Dendritic cell treated with granulocyte-macrophage colony-stimulating factor and Interleukin-4, amounts not matched to agents 40 ng/mL and 50 ng/mL, for 4 days (primary cell): ENCODE results near the gene MYO3B.

ENCODE experiments used
- H3K27ac Mint-ChIP-seq: one replicate; pipeline ENCODE4 v1.8.0; 2022; ENCODE audit warnings: mild to moderate bottlenecking, mixed read lengths
- H3K27me3 Mint-ChIP-seq: one replicate; pipeline ENCODE4 v1.8.0; 2022; ENCODE audit warnings: mild to moderate bottlenecking, mixed read lengths
- H3K36me3 Mint-ChIP-seq: one replicate; pipeline ENCODE4 v1.8.0; 2022; ENCODE audit warnings: low read depth, mixed read lengths
- H3K4me1 Mint-ChIP-seq: one replicate; pipeline ENCODE4 v1.8.0; 2022; ENCODE audit warnings: low read depth, mixed read lengths
- H3K4me3 Mint-ChIP-seq: one replicate; pipeline ENCODE4 v1.8.0; 2022; ENCODE audit warnings: mild to moderate bottlenecking, moderate library complexity, mixed read lengths
- H3K9me3 Mint-ChIP-seq: one replicate; pipeline ENCODE4 v1.8.0; 2022; ENCODE audit warnings: mixed read lengths
- intact Hi-C: fragments of 100-400 bp; cut with micrococcal nuclease; formaldehyde crosslinking; loops from one replicate; pipeline ENCODE4 v1.15.0; 2022

Gene MYO3B

DNA sequence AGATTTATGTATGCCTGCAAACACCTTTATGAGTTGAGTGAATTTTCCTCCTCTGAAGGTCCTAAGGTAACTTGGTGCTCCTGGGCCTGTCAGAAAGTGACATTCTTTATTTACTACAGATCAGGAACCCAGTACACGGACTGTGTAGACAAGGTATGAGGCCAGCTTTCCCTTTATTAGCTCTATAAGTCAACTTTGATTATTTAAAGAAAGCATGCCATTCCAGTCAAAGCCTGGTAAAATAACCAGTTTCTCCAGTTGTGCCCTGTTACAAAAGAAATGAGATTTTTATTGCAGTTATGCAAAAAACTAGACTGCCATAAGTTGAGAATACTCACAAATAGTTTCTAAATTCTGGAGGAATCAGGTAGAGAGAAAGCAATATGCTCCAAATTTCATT is 271.1 kb downstream of the MYO3B start:
- intact Hi-C loops = no loop called here
- Mint-ChIP-seq H3K4me1 (no peaks in the 10 kb centered on the region), H3K27ac (no peak overlapping the region), H3K36me3 (no peaks in the 10 kb centered on the region), H3K9me3 (no peaks in the 10 kb centered on the region), H3K4me3 (no peak overlapping the region), H3K27me3 (peaks cover 2% of the 10 kb centered on the region)

DNA sequence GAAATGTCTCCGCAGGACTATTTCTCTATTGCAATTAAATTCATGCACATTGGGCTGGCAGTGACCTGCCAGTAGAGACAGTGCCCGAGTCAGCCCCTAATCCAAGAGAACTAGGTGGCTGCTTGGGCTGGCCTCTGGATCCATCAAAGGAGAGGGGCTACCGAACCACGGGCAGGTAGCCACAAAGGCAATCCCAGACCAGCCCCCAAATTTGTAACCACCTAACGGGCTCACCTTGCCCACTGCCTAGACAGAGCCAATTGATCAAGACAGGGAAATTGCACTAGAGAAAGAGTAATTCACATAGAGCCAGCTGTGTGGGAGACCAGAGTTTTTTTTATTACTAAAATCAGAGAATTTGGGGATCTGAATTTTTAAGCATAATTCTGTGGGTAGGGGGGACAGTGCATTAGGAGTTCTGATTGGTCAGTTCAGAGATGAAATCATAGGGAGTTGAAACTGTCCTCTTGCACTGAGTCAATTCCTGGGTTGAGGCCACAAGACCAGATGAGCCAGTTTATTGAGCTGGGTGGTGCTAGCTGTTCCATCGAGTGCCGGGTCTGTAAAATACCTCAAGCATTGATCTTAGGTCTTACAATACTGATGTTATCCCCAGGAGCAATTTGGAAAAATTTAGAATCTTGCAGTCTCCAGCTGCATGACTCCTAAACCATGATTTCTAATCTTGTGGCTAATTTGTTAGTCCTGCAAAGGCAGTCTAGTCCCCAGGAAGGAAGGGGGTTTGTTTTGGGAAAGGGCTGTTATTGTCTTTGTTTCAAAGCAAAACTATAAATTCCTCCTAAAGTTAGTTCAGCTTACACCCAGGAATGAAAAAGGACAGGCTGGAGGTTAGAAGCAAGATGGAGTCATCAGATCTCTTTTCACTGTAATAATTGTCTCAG is 276.8 kb downstream of the MYO3B start:
- intact Hi-C loops = no loop called here
- Mint-ChIP-seq H3K27me3 (peaks cover 2% of the 10 kb centered on the region), H3K4me1 (no peaks in the 10 kb centered on the region), H3K4me3 (no peak overlapping the region), H3K9me3 (no peaks in the 10 kb centered on the region), H3K36me3 (no peaks in the 10 kb centered on the region), H3K27ac (no peak overlapping the region)

DNA sequence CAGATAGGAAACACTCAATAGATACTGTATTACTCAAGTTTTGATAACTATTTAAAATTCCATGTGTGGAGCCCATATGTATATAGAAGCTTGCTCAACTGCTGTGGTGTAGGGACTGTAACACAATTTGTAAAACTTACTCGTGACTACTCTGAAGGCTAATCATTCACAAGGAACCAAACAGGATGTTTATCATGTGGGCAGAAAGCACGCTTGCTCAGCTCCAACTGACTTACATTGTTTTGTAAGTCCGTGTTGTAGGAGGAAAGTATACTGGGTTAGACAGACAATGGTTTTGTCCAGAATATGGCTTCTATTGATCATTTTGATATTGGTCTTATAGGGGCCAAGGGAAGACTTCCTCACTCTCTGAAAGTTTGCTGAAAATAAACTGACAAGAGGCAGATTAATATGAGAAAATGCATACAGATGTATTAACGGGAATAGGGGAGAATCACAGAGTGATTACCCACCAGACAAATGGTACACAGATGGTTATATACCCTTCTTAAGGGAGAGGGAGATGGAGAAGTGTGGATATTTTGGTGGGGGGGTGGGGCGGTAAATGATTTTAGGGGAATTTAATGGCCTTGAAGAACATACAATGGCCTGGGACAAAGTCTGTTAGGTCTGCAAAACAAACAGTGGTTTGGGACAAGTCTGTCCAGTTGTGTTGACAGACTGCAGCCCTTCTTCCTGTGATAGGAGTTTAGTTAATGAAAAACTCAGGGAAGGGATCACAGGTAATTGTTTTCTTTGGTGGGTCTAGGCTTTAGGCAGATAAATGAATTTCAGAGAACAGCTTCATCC is 277.9 kb downstream of the MYO3B start:
- Mint-ChIP-seq H3K4me1 (no peaks in the 10 kb centered on the region), H3K9me3 (no peaks in the 10 kb centered on the region), H3K36me3 (no peaks in the 10 kb centered on the region), H3K27ac (no peak overlapping the region), H3K27me3 (peaks cover 1% of the 10 kb centered on the region), H3K4me3 (no peak overlapping the region)
- intact Hi-C loops = no loop called here

DNA sequence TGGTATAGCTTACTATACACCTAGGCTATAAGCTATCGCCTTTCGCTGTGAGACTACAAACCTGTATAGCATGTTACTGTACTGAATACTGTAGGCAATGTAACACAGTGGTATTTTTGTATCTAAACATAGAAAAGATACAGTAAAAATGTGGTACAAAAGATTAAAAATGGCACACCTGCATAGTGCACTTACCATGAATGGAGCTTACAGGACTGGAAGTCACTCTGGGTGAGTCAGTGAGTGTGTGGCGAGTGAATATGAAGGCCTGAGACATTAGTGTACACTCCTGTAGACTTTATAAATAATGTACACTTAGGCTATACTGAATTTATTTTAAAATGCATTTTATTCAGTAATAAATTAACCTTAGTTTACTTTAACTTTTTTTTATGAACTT is 279.0 kb downstream of the MYO3B start:
- intact Hi-C loops = no loop called here
- Mint-ChIP-seq H3K9me3 (no peaks in the 10 kb centered on the region), H3K4me1 (no peaks in the 10 kb centered on the region), H3K27me3 (no peaks in the 10 kb centered on the region), H3K36me3 (no peaks in the 10 kb centered on the region), H3K4me3 (no peak overlapping the region), H3K27ac (no peak overlapping the region)

DNA sequence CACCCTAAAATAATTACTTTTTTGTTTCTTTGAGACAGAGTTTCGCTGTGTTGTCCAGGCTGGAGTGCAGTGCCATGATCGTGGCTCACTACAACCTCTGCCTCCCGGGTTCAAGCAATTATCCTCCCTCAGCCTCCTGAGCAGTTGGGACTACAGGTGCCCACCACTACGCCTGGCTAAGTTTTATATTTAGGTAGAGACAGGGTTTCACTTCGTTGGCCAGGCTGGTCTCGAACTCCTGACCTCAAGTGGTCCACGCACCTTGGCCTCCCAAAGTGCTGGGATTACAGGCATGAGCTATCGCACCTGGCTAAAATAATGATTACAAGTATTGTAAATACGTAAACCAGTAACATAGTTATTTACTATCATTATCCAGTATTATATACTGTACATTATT is 279.8 kb downstream of the MYO3B start:
- H3K27ac Mint-ChIP-seq = no peak overlapping the region
- no peak overlapping the region for H3K4me3 Mint-ChIP-seq
- no peaks in the 10 kb centered on the region for H3K4me1 Mint-ChIP-seq
- intact Hi-C loops = no loop called here
- H3K36me3 Mint-ChIP-seq = no peaks in the 10 kb centered on the region
- H3K27me3 Mint-ChIP-seq = no peaks in the 10 kb centered on the region
- H3K9me3 Mint-ChIP-seq = no peaks in the 10 kb centered on the region

DNA sequence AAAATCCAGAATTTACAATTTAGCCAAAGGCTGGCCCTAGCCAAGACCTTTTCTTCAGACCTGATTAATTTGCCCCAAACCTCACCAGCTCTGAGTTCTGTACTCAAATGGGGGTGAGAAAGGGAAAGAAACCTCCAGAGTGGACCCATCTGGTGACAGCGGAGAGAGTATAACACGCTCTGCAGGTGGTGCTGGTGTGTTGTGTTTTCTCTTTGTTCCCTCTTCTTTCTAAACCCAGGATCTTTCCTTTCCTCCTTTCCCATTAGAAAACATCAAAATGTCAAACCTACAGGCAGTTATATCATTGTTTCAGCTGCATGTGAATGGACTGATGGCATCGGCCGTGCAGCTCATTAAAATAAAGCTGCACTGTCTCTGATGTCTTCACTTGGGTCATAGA is 283.9 kb downstream of the MYO3B start:
- H3K9me3 Mint-ChIP-seq = no peaks in the 10 kb centered on the region
- H3K27ac Mint-ChIP-seq = no peak overlapping the region
- no peak overlapping the region for H3K4me3 Mint-ChIP-seq
- no peaks in the 10 kb centered on the region for H3K27me3 Mint-ChIP-seq
- intact Hi-C loops = no loop called here
- no peaks in the 10 kb centered on the region for H3K4me1 Mint-ChIP-seq
- no peaks in the 10 kb centered on the region for H3K36me3 Mint-ChIP-seq

DNA sequence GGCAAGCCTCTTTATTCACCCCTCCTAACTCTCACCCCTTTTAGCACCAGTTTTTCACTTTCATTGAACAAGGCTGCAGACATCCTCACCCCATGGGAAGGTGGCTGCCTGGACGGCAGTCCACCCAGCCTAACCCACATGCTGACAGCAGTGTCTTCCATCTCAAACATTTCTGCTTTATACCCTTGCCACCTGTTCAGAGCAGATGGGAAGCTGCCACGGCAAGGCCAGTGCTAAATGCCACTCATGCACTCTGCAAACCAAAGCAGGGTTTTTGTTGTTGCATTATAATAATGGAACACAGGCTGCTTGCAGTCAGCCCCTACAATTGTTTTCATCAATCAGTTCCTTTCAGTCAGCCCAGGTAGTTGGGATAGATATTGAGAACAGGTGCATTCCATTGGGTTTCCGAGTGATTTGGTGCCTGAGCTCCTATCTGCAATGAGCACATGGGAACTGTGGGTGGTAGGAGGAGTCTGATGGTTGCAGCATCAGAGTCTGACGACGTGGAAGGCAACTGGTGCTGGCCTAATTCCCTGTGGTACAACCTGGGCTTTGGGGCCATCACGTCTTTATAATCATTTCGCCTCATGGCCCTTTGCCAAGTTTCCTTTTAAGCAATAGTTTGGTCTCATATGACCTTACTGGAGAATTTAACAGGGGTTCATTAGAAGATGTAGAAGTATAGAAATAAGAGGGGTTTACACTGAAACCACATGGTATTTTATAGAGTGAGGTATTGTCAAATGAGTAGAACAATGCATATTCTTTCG is 284.7 kb downstream of the MYO3B start:
- no peaks in the 10 kb centered on the region for H3K4me1 Mint-ChIP-seq
- H3K27me3 Mint-ChIP-seq = no peaks in the 10 kb centered on the region
- no peaks in the 10 kb centered on the region for H3K9me3 Mint-ChIP-seq
- no peak overlapping the region for H3K27ac Mint-ChIP-seq
- no peaks in the 10 kb centered on the region for H3K36me3 Mint-ChIP-seq
- H3K4me3 Mint-ChIP-seq = no peak overlapping the region
- intact Hi-C loops = no loop called here

DNA sequence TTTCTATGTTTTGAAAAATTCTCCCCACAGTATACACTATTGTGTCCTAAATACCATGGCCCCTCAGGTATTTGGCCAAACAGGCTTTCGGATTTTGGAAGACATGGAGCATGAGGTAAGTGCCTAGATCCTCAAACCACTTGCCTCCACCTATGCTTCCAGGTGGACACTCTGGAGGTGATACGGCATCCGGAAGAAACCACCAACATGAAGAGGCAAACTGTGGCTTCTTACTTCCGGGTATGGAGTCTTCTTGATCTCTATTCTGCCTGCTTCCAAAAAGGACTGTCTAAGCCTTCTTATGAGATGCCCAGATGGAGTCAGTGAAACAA is 285.2 kb downstream of the MYO3B start:
- Mint-ChIP-seq H3K4me1 (no peaks in the 10 kb centered on the region), H3K27me3 (no peaks in the 10 kb centered on the region), H3K4me3 (no peak overlapping the region), H3K27ac (no peak overlapping the region), H3K36me3 (no peaks in the 10 kb centered on the region), H3K9me3 (no peaks in the 10 kb centered on the region)
- intact Hi-C loops = no loop called here

DNA sequence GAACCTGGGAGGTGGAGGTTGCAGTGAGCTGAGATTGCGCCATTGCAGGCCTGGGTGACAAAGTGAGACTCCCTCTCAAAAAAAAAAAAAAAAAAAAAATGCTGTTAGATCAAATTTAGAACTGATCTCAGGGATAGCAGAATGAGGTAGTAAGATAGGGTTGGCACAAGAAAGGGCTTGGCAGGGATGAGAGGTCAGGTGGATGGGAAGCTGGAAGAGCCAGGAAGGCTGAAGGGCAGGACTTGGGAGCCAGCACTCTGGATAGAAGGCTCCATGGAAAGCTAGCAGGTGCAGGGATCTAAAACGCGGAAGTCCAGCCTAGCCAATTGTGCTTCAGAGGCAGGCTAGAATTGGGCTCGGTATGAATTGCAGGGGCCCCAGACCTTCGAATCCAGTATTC is 286.3 kb downstream of the MYO3B start:
- no peaks in the 10 kb centered on the region for H3K9me3 Mint-ChIP-seq
- no peak overlapping the region for H3K27ac Mint-ChIP-seq
- H3K36me3 Mint-ChIP-seq = no peaks in the 10 kb centered on the region
- no peaks in the 10 kb centered on the region for H3K4me1 Mint-ChIP-seq
- no peaks in the 10 kb centered on the region for H3K27me3 Mint-ChIP-seq
- no peak overlapping the region for H3K4me3 Mint-ChIP-seq
- intact Hi-C loops = no loop called here

DNA sequence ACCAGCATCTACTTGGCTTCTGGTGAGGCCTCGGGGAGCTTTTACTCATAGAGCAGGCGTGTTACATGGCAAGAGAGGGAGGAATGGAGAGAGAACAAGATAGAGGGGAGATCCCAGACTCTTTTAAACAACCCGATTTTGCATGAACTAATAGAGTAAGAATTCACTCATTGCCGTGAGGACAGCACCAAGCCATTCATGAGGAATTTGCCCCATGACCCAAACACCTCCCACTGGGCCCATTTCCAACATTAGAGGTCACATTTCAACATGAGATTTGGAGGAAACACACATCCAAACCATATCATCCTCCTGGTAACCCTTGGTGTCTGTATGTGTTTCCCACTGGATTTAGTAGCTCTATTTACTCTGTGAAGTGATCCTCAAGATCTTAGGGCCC is 287.3 kb downstream of the MYO3B start:
- intact Hi-C loops = no loop called here
- peaks cover 1% of the 10 kb centered on the region for H3K27me3 Mint-ChIP-seq
- no peaks in the 10 kb centered on the region for H3K36me3 Mint-ChIP-seq
- H3K4me1 Mint-ChIP-seq = no peaks in the 10 kb centered on the region
- H3K27ac Mint-ChIP-seq = no peak overlapping the region
- H3K9me3 Mint-ChIP-seq = no peaks in the 10 kb centered on the region
- no peak overlapping the region for H3K4me3 Mint-ChIP-seq

DNA sequence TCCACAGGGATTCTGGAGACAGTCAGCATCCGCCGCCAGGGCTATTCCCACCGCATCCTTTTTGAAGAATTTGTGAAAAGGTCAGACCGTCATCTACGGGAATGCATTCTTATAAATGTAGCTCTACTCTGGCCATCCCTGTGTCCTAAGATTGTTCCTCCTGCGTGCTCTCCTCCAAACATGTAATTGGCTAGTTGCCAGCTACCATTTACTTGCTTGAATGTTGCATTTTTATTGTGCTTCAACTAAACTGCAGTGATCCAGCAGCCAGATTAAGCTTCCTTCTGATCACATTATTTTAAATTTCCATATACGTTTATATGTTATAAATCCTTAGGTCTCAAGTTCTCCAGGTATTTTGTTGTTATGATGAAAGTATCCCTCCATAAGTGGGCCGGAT is 288.7 kb downstream of the MYO3B start:
- intact Hi-C loops = no loop called here
- Mint-ChIP-seq H3K27ac (no peak overlapping the region), H3K4me1 (no peaks in the 10 kb centered on the region), H3K27me3 (peaks cover 1% of the 10 kb centered on the region), H3K36me3 (no peaks in the 10 kb centered on the region), H3K4me3 (no peak overlapping the region), H3K9me3 (no peaks in the 10 kb centered on the region)

DNA sequence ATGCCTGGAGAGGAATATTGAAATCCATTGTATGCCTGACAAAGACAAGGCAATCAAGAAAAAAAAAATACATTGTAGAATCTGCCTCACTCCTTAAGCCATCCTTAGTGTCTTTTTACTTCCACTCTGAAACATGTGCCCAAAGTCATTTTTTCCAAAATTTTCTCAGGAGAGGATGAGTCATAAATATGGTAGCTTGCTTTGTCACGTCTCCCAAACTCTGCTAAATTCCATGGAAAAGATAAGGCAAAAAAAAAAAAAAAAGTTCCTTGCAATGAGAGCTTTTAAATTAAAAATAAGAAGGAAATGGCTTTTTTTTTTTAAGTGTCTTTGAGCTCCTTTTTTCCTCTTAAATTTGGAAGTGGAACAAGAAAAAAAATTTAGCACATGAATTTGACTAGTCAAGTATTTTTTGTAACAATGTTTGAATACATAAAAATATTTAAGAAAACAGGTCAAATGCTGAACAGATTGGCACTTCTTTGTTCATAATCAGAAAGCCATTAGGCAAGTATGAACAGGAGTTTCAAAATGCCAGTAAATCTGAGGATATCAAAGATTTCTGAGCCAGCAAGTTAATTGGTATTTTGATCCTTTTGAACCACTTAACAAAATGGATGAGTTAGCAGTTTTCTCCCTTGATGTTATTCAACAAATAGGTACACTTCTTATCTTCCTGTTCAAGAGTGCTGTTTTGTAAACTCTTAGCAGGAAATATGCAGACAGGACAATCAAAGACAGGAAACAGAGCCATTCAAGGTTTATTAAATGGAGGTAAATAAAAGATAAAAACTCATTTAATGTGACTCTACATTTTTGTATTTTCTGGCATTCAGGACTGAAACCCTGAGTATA is 289.8 kb downstream of the MYO3B start:
- H3K27ac Mint-ChIP-seq = no peak overlapping the region
- intact Hi-C loops = no loop called here
- H3K36me3 Mint-ChIP-seq = no peaks in the 10 kb centered on the region
- peaks cover 2% of the 10 kb centered on the region for H3K27me3 Mint-ChIP-seq
- H3K4me3 Mint-ChIP-seq = no peak overlapping the region
- H3K9me3 Mint-ChIP-seq = no peaks in the 10 kb centered on the region
- H3K4me1 Mint-ChIP-seq = no peaks in the 10 kb centered on the region

DNA sequence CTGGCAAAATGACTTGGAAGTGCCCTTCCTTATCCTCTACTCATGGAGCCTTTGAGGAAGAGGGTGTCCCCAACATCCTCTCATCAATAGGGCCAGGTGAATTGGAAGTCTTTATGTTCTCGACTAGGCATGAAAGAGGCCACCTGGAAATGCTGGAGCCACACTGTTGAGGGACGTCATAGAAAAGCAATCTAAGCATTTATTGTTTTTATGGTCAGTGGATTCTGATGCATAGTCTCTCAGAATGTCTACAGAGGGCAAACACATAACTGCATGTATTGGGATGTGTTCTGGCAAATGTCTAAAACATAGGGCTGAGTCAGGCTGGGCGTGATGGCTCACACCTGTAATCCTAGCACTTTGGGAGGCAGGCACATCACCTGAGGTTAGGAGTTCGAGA is 290.6 kb downstream of the MYO3B start:
- intact Hi-C loops = no loop called here
- Mint-ChIP-seq H3K27me3 (peaks cover 2% of the 10 kb centered on the region), H3K9me3 (no peaks in the 10 kb centered on the region), H3K4me1 (no peaks in the 10 kb centered on the region), H3K27ac (no peak overlapping the region), H3K36me3 (no peaks in the 10 kb centered on the region), H3K4me3 (no peak overlapping the region)
